Central memory CD4-positive, alpha-beta T cell (primary cell): ENCODE measurements around the gene INPP5A.
"Not testable (repeated sequence)": the region's sequence is repeated elsewhere in the genome, so short reads cannot be mapped to it uniquely, and the experiment has no call there.

Source experiments
- DNase-seq: peaks from one replicate; pipeline ENCODE4 v3.0.0; 2022

Gene INPP5A

GRCh38 chr10:132549371-132549770, 11.8 kb downstream of the INPP5A start:
- DNase-seq: no peak

GRCh38 chr10:132550366-132551092, 12.9 kb downstream of the INPP5A start:
- DNase-seq: no peak

GRCh38 chr10:132551093-132551807, 13.7 kb downstream of the INPP5A start:
- DNase-seq: no peak

GRCh38 chr10:132551808-132552130, 14.2 kb downstream of the INPP5A start:
- no peak for DNase-seq

GRCh38 chr10:132552635-132553034, 15.0 kb downstream of the INPP5A start:
- not testable (repeated sequence) for DNase-seq

GRCh38 chr10:132553568-132553967, 16.0 kb downstream of the INPP5A start:
- DNase-seq: not testable (repeated sequence)

GRCh38 chr10:132554053-132554990, 16.7 kb downstream of the INPP5A start:
- no peak for DNase-seq

- no peak for DNase-seq
Measured at GRCh38 chr10:132554991-132555647, 17.5 kb downstream of the INPP5A start.

GRCh38 chr10:132555648-132556575, 18.3 kb downstream of the INPP5A start:
- DNase-seq: no peak

GRCh38 chr10:132556994-132557441, 19.4 kb downstream of the INPP5A start:
- no peak for DNase-seq

- no peak for DNase-seq
Measured at GRCh38 chr10:132557696-132558515, 20.3 kb downstream of the INPP5A start.

- DNase-seq: no peak
Measured at GRCh38 chr10:132558516-132559413, 21.2 kb downstream of the INPP5A start.

GRCh38 chr10:132559538-132559937, 22.0 kb downstream of the INPP5A start:
- DNase-seq: no peak

GRCh38 chr10:132560241-132560731, 22.7 kb downstream of the INPP5A start:
- DNase-seq: no peak

- DNase-seq: no peak
Measured at GRCh38 chr10:132562177-132562915, 24.8 kb downstream of the INPP5A start.

- no peak for DNase-seq
Measured at GRCh38 chr10:132562916-132563456, 25.4 kb downstream of the INPP5A start.

- no peak for DNase-seq
Measured at GRCh38 chr10:132563485-132564248, 26.1 kb downstream of the INPP5A start.

- no peak for DNase-seq
Measured at GRCh38 chr10:132564249-132564605, 26.6 kb downstream of the INPP5A start.
